GM12873 (cell line): ENCODE results near the gene MYO1H.

Experiments
- CTCF ChIP-seq: IDR thresholded peaks from 2 replicates; pipeline ENCODE4 v1.5.1; 2012; ENCODE audit warnings: low read depth, mild to moderate bottlenecking, moderate library complexity, low read length, control low read depth; ENCODE audit not compliant: insufficient read depth; ENCODE audit errors: missing control alignments

Gene MYO1H

GRCh38 chr12:109493090-109493489, 145.4 kb downstream of the MYO1H start:
- TF ChIP-seq CTCF: no peak

GRCh38 chr12:109493938-109494337, 146.2 kb downstream of the MYO1H start:
- TF ChIP-seq CTCF: no peak

GRCh38 chr12:109494348-109494881, 146.7 kb downstream of the MYO1H start:
- TF ChIP-seq CTCF: no peak

- no peak for TF ChIP-seq CTCF
Measured at GRCh38 chr12:109495012-109495411, 147.3 kb downstream of the MYO1H start.

- TF ChIP-seq CTCF: no peak
Measured at GRCh38 chr12:109496306-109496705, 148.6 kb downstream of the MYO1H start.

- TF ChIP-seq CTCF: no peak
Measured at GRCh38 chr12:109497675-109498074, 150.0 kb downstream of the MYO1H start.
